SU-DHL-6 (cell line): ENCODE data around the gene EIF4H.

Experiments
- EZH2phosphoT487 ChIP-seq: fragments of 200-600 bp; sonication (generic), shearing (Covaris generic); conservative IDR thresholded peaks from 2 replicates; pipeline ENCODE4 v1.6.1; 2018; ENCODE audit warnings: mild to moderate bottlenecking, antibody characterized with exemption, low read length, moderate library complexity, mixed read lengths
- TF ChIP-seq, protein P1 (sequence below): fragments of 200-600 bp; sonication (generic); IDR thresholded peaks from one replicate; pipeline ENCODE4 v1.5.1; 2017; ENCODE audit warnings: antibody characterized with exemption, mild to moderate bottlenecking, low read length, moderate library complexity; ENCODE audit not compliant: insufficient read depth, poor library complexity, severe bottlenecking

DNA sequence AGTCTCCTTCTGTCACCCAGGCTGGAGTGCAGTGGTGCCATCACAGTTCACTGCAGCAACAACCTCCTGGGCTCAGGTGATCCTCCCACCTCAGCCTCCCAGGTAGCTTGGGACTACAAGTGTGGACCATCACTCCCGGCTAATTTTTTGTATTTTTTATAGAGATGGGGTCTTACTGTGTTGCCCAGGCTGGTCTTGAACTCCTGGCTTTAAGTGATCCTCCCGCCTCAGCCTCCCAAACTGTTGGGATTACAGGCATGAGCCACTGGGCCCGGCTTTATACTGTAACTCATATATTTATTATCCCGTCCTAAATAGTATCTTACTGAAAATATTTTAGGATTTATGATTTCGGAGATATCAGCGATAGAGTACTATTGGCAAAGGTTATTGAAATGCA lies 10.9 kb downstream of the EIF4H start:
- TF ChIP-seq, protein P1, sequence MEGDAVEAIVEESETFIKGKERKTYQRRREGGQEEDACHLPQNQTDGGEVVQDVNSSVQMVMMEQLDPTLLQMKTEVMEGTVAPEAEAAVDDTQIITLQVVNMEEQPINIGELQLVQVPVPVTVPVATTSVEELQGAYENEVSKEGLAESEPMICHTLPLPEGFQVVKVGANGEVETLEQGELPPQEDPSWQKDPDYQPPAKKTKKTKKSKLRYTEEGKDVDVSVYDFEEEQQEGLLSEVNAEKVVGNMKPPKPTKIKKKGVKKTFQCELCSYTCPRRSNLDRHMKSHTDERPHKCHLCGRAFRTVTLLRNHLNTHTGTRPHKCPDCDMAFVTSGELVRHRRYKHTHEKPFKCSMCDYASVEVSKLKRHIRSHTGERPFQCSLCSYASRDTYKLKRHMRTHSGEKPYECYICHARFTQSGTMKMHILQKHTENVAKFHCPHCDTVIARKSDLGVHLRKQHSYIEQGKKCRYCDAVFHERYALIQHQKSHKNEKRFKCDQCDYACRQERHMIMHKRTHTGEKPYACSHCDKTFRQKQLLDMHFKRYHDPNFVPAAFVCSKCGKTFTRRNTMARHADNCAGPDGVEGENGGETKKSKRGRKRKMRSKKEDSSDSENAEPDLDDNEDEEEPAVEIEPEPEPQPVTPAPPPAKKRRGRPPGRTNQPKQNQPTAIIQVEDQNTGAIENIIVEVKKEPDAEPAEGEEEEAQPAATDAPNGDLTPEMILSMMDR = no peak
- no peak for TF ChIP-seq EZH2phosphoT487
